ENCODE results near the gene DNM3.

The DNM3 gene

DNA sequence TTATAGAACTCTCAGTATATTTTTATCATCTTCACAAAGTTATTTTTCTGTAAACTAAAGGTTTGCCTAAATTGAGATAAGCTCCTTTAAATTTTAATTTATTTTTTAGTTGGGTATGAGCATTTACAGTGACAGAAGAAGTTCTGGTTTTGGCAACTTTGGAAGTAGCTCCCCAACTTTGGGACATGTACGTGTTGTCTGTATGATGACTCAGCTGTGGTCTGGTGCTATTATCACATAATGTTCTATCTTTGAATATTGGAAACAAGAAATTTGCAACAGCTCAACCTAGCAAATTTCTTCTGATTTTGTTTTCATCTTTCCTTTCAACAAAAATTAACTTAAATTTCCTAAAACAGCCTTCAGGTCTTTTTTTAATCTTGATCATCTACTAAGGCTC, 532.6 kb downstream of the DNM3 start:
- DNase-seq (ENCODE audit: low spot score), result no peak
- no peak for TF ChIP-seq CTCF (IDR thresholded peaks at IDR 0.05)
- no peak overlapping the region for H3K27ac ChIP-seq
- no peak overlapping the region for H3K4me3 ChIP-seq

DNA sequence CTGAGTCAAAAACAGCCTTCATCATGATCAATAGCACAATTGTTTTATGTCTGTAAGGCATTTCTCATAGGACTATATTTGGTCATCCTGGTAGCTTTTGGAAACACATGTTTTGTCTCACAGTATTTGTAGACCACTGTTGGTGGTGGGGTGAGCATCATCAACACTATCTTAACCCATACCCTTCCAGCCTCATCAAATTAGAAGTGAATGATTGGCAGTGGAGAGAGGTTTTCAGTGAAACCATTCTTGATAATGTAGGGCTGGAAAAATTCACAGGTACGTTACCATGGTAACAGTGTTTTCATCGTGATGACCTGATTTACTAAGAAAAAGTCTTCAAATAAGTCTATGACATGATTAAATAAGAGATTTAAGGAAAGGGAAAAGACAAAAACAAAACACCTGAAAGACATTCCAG, 533.9 kb downstream of the DNM3 start:
- Histone ChIP-seq H3K27ac (no peak overlapping the region), H3K4me3 (no peak overlapping the region)
- no peak for DNase-seq (ENCODE audit: low spot score)
- TF ChIP-seq CTCF (IDR thresholded peaks at IDR 0.05), result no peak

DNA sequence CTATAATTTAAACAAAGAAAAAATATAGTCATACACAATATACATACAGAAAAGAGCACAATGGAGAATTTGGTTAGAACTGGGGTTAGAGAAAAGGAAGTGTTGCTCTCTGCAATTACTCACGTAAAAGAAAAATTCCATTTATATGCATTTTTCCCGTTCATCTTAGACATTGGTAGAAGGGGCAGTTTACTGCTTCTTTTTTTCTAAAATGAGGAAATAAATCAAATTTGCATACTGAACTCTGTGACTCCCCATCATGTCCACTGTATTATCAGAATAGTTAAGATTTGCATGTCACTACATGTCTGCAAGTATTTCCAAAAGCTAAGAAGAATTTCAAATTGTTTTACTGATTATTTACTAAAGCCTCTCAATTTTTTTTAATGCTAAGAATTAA, 535.1 kb downstream of the DNM3 start:
- Histone ChIP-seq H3K27ac (no peak overlapping the region), H3K4me3 (no peak overlapping the region)
- no peak for TF ChIP-seq CTCF (IDR thresholded peaks at IDR 0.05)
- DNase-seq (ENCODE audit: low spot score), result no peak

- Histone ChIP-seq H3K4me3 (no peak overlapping the region), H3K27ac (no peak overlapping the region)
- no peak for DNase-seq (ENCODE audit: low spot score)
- no peak for TF ChIP-seq CTCF (IDR thresholded peaks at IDR 0.05)
Measured at GRCh38 chr1:172377565-172377964, 536.3 kb downstream of the DNM3 start.

DNA sequence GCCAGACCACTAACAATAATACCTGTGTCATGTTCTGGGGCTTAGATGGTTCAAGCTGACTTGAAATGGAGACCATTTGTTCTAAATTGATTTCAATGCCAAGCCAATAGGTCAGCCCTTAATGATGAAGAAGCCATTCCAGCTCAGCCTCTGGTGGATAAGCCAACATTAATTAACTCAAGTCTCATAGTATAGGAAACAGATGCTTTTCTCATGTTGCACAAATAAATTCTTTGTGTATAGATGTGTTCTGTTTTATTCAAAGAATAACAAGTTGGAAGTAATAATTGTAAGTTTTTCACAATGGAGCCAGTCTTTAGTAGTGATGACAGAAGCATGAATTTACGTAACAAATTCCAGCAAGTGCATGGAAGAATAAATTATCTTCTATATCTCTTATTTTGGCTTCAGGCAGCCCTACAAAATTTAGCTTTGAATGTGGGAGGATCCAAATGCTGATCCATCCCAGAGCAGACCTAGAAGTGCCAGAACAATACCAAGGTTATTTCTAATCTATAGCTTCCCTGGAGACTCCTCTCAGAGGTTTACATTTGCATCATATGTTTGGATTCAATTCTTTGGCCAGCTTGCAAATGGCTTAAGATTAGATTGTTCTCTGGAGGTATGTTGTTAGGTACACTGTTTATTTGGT, 536.9 kb downstream of the DNM3 start:
- Histone ChIP-seq H3K4me3 (no peak overlapping the region), H3K27ac (no peak overlapping the region)
- no peak for TF ChIP-seq CTCF (IDR thresholded peaks at IDR 0.05)
- DNase-seq (ENCODE audit: low spot score), result no peak

GRCh38 chr1:172380441-172381244, 539.3 kb downstream of the DNM3 start:
- H3K27ac ChIP-seq, result no peak overlapping the region
- no peak for TF ChIP-seq CTCF (IDR thresholded peaks at IDR 0.05)
- no peak for DNase-seq (ENCODE audit: low spot score)
- H3K4me3 ChIP-seq, result no peak overlapping the region

DNA sequence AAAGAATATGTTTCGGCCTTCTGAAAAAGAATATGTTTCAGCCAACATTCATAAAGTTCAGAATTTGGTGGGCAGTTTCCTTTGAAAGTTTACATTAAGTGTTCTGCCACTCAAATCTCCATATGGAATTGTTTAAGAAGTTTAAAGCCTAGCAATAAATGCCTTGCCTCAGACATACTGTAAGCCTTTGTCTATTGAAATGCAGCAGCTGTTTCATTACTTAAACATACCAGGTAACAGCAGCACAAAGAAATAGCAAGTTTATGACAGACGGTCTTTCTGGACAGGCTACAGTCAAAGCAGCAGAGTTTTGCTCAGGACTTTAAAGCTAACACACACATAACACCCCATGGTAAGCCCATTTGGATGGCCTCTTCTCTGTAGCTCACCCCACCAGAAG, 540.6 kb downstream of the DNM3 start:
- DNase-seq (ENCODE audit: low spot score), result no peak
- no peak overlapping the region for H3K27ac ChIP-seq
- no peak overlapping the region for H3K4me3 ChIP-seq
- no peak for TF ChIP-seq CTCF (IDR thresholded peaks at IDR 0.05)

Measured in coronary artery (tissue), 2 donors.